WTC11 (cell line): ENCODE measurements around the gene SH3BP2. TPM values are rescaled to one million over a fixed set of nuclear protein-coding genes. Genes with fewer than 3 reads are reported as not detected.

ENCODE experiments used
- ATAC-seq: fragments of 200-7000 bp; cut with Tn5 transposase; 2 replicates; pipeline ENCODE4 v1.10.0; 2021; ENCODE audit warnings: mild to moderate bottlenecking, moderate library complexity
- CTCF ChIA-PET: fragments of 300-600 bp; sonication (Branson Sonifier 250); formaldehyde crosslinking; loops from one replicate; lab custom pipeline; 2021; ENCODE audit warnings: antibody characterized with exemption; lab: Charles Lee
- POLR2A ChIA-PET: fragments of 350-600 bp; sonication (Branson Sonifier 250); formaldehyde crosslinking; loops from one replicate; lab custom pipeline; 2021; ENCODE audit warnings: antibody characterized with exemption; lab: Charles Lee
- DNase-seq: peaks from one replicate; pipeline ENCODE4 v3.0.0; 2021; ENCODE audit warnings: low spot score
- H3K27ac Mint-ChIP-seq: 2 replicates; pipeline ENCODE4 v1.8.0; 2021; ENCODE audit warnings: mixed read lengths
- H3K27me3 Mint-ChIP-seq: 2 replicates; pipeline ENCODE4 v1.8.0; 2021; ENCODE audit warnings: low read depth, mild to moderate bottlenecking, moderate library complexity, mixed read lengths
- H3K36me3 Mint-ChIP-seq: 2 replicates; pipeline ENCODE4 v1.8.0; 2021; ENCODE audit warnings: mixed read lengths
- H3K4me1 Mint-ChIP-seq: 2 replicates; pipeline ENCODE4 v1.8.0; 2022; ENCODE audit warnings: mixed read lengths
- H3K4me3 Mint-ChIP-seq: 2 replicates; pipeline ENCODE4 v1.8.0; 2021; ENCODE audit warnings: mild to moderate bottlenecking, moderate library complexity, mixed read lengths
- H3K9me3 Mint-ChIP-seq: 2 replicates; pipeline ENCODE4 v1.8.0; 2021; ENCODE audit warnings: mixed read lengths
- CTCF ChIP-seq: fragments of 200-600 bp; IDR thresholded peaks from 2 replicates; pipeline ENCODE4 v1.8.0; 2022; ENCODE audit warnings: antibody characterized with exemption
- ERG ChIP-seq: fragments of 250-450 bp; sonication (Bioruptor Pico); IDR thresholded peaks from 2 replicates; pipeline ENCODE4 v1.8.0; 2021; ENCODE audit warnings: mild to moderate bottlenecking
- GABPB1 ChIP-seq: sonication (generic); formaldehyde crosslinking; IDR thresholded peaks from 2 replicates; pipeline ENCODE4 v1.8.1; 2023; ENCODE audit warnings: mild to moderate bottlenecking, missing genetic modification reagents
- GTF2I ChIP-seq: fragments of 250-450 bp; sonication (Bioruptor Pico); conservative IDR thresholded peaks from 2 replicates; pipeline ENCODE4 v1.4.0; 2021; ENCODE audit warnings: mild to moderate bottlenecking
- HMGXB4 ChIP-seq: sonication (generic); formaldehyde crosslinking; IDR thresholded peaks from 2 replicates; pipeline ENCODE4 v1.8.1; 2023; ENCODE audit warnings: mild to moderate bottlenecking, moderate library complexity, missing genetic modification reagents
- MAX ChIP-seq: sonication (generic); formaldehyde crosslinking; IDR thresholded peaks from 2 replicates; pipeline ENCODE4 v1.8.0; 2022; ENCODE audit warnings: mild to moderate bottlenecking, missing genetic modification reagents
- MYBL2 ChIP-seq: sonication (generic); formaldehyde crosslinking; IDR thresholded peaks from 2 replicates; pipeline ENCODE4 v1.8.1; 2023; ENCODE audit warnings: mild to moderate bottlenecking, moderate library complexity, missing genetic modification reagents
- NFATC4 ChIP-seq: fragments of 250-450 bp; sonication (Bioruptor Pico); IDR thresholded peaks from 2 replicates; pipeline ENCODE4 v1.9.0; 2021; ENCODE audit warnings: mild to moderate bottlenecking
- NR3C1 ChIP-seq: sonication (generic); formaldehyde crosslinking; conservative IDR thresholded peaks from 2 replicates; pipeline ENCODE4 v1.8.1; 2023; ENCODE audit warnings: low read depth, mild to moderate bottlenecking, missing genetic modification reagents
- PRDM15 ChIP-seq: sonication (generic); formaldehyde crosslinking; IDR thresholded peaks from 2 replicates; pipeline ENCODE4 v1.8.0; 2022; ENCODE audit warnings: missing genetic modification reagents
- PREB ChIP-seq: sonication (generic); formaldehyde crosslinking; IDR thresholded peaks from 2 replicates; pipeline ENCODE4 v1.8.1; 2022; ENCODE audit warnings: mild to moderate bottlenecking, missing genetic modification reagents, moderate library complexity, borderline replicate concordance
- total RNA-seq: library from RNA; stranded (reverse); gene quantifications from 3 replicates; pipeline ENCODE4 v1.2.3, GENCODE V29; 2021

SH3BP2 gene
- total RNA-seq, 1 experiment from 2014 or later = 49.1 TPM

GRCh38 chr4:2792396-2792710 lies 532 bp upstream of the SH3BP2 start:
- CTCF ChIA-PET = interaction anchor here (0.5 to 1.1 kb wide), 4 partner anchors 26 to 64 kb away, joined by 3 to 6 read pairs (median 4); no protein-coding TSS in a partner anchor

GRCh38 chr4:2793586-2794485 lies 951 bp downstream of the SH3BP2 start:
- Mint-ChIP-seq H3K9me3 (no peaks in the 10 kb centered on the region), H3K36me3 (no peaks in the 10 kb centered on the region), H3K27ac (no peak overlapping the region), H3K4me3 (peak overlapping the region; percentile 76), H3K27me3 (peaks cover 21% of the 10 kb centered on the region), H3K4me1 (peaks cover 22% of the 10 kb centered on the region)
- ATAC-seq (peak; percentile 10), DNase-seq (peak; percentile 27)
- ChIA-PET CTCF (no interaction called here), POLR2A (no interaction called here)
- peak; percentile 47; the same call in 1 of the 2 replicates for TF ChIP-seq GTF2I (CRISPR knock-in tag)
- TF ChIP-seq PREB (CRISPR knock-in tag) = no peak
- no peak for TF ChIP-seq NFATC4 (CRISPR knock-in tag)
- no peak for TF ChIP-seq CTCF
- peak; percentile 89 for TF ChIP-seq PRDM15 (CRISPR knock-in tag)
- TF ChIP-seq GABPB1 = peak; percentile 100
- peak; percentile 54; the same call in 1 of the 2 replicates for TF ChIP-seq MAX
- no peak for TF ChIP-seq HMGXB4 (CRISPR knock-in tag)
- no peak for TF ChIP-seq MYBL2

More at GRCh38 chr4:2792396-2792710, 532 bp upstream of the SH3BP2 start:
- TF ChIP-seq ERG (CRISPR knock-in tag) (no peak), NR3C1 (0 out of 2 replicates have a peak, but pooled peaks have one; percentile 15), HMGXB4 (CRISPR knock-in tag) (0 out of 2 replicates have a peak, but pooled peaks have one; percentile 36)
- peak overlapping the region; percentile 25 for H3K4me3 Mint-ChIP-seq
- H3K27me3 Mint-ChIP-seq = peaks cover 21% of the 10 kb centered on the region
- H3K9me3 Mint-ChIP-seq = no peaks in the 10 kb centered on the region
- no peaks in the 10 kb centered on the region for H3K36me3 Mint-ChIP-seq
- DNase-seq = no peak
- H3K27ac Mint-ChIP-seq = no peak overlapping the region
- peak; percentile 2 for ATAC-seq
- POLR2A ChIA-PET = interaction anchor here (0.6 to 1.3 kb wide), 3 partner anchors 36 to 167 kb away, joined by 3 to 6 read pairs (median 3); no protein-coding TSS in a partner anchor
- H3K4me1 Mint-ChIP-seq = peaks cover 17% of the 10 kb centered on the region
